Neuron (in vitro differentiated cells): ENCODE data around the gene COL26A1.
"Not testable (repeated sequence)": the region's sequence is repeated elsewhere in the genome, so short reads cannot be mapped to it uniquely, and the experiment has no call there.

ENCODE experiments used
- H2AFZ ChIP-seq: one replicate; pipeline ENCODE4 v1.6.1; 2013; ENCODE audit warnings: low read depth, mild to moderate bottlenecking, inconsistent platforms, low read length, moderate library complexity
- H3K27me3 ChIP-seq: one replicate; pipeline ENCODE4 v1.6.1; 2013; ENCODE audit warnings: low read length; ENCODE audit not compliant: insufficient read depth
- H3K36me3 ChIP-seq: one replicate; pipeline ENCODE4 v1.6.1; 2013; ENCODE audit warnings: low read length; ENCODE audit not compliant: insufficient read depth
- H3K4me1 ChIP-seq: one replicate; pipeline ENCODE4 v1.6.1; 2013; ENCODE audit warnings: low read length; ENCODE audit not compliant: insufficient read depth
- H3K4me3 ChIP-seq: 2 replicates; pipeline ENCODE4 v1.5.1; 2013; ENCODE audit warnings: mild to moderate bottlenecking, low read length, moderate library complexity
- H3K9me3 ChIP-seq: one replicate; pipeline ENCODE4 v1.6.1; 2013; ENCODE audit warnings: low read length

Gene COL26A1

GRCh38 chr7:101487105-101487458 is 124.4 kb downstream of the COL26A1 start:
- peaks cover 2% of the 10 kb centered on the region for H3K4me1 ChIP-seq
- H3K27me3 ChIP-seq, result no peaks in the 10 kb centered on the region
- H3K9me3 ChIP-seq, result no peaks in the 10 kb centered on the region
- H3K4me3 ChIP-seq, result no peak overlapping the region
- no peak overlapping the region for H2AFZ ChIP-seq
- H3K36me3 ChIP-seq, result no peaks in the 10 kb centered on the region

GRCh38 chr7:101487753-101488152 is 125.1 kb downstream of the COL26A1 start:
- Histone ChIP-seq H3K27me3 (no peaks in the 10 kb centered on the region), H3K4me1 (peaks cover 2% of the 10 kb centered on the region), H2AFZ (no peak overlapping the region), H3K4me3 (no peak overlapping the region), H3K36me3 (no peaks in the 10 kb centered on the region), H3K9me3 (no peaks in the 10 kb centered on the region)

GRCh38 chr7:101488826-101489572 is 126.3 kb downstream of the COL26A1 start:
- H2AFZ ChIP-seq, result no peak overlapping the region
- H3K4me3 ChIP-seq, result no peak overlapping the region
- H3K27me3 ChIP-seq, result no peaks in the 10 kb centered on the region
- H3K36me3 ChIP-seq, result no peaks in the 10 kb centered on the region
- peaks cover 2% of the 10 kb centered on the region for H3K4me1 ChIP-seq
- H3K9me3 ChIP-seq, result no peaks in the 10 kb centered on the region

GRCh38 chr7:101490439-101490838 is 127.8 kb downstream of the COL26A1 start:
- not testable (repeated sequence) for H3K27me3 ChIP-seq, H3K9me3 ChIP-seq, H3K4me1 ChIP-seq, H3K36me3 ChIP-seq, H2AFZ ChIP-seq, H3K4me3 ChIP-seq

GRCh38 chr7:101491442-101491841 is 128.8 kb downstream of the COL26A1 start:
- not testable (repeated sequence) for H3K36me3 ChIP-seq, H3K4me1 ChIP-seq, H3K9me3 ChIP-seq, H3K27me3 ChIP-seq, H3K4me3 ChIP-seq, H2AFZ ChIP-seq

- Histone ChIP-seq H2AFZ (no peak overlapping the region), H3K4me1 (no peaks in the 10 kb centered on the region), H3K4me3 (no peak overlapping the region), H3K27me3 (no peaks in the 10 kb centered on the region), H3K36me3 (no peaks in the 10 kb centered on the region), H3K9me3 (no peaks in the 10 kb centered on the region)
These were observed 132.1 kb downstream of the COL26A1 start for GRCh38 chr7:101494602-101495329.

GRCh38 chr7:101496017-101496416 is 133.3 kb downstream of the COL26A1 start:
- Histone ChIP-seq H2AFZ (no peak overlapping the region), H3K9me3 (no peaks in the 10 kb centered on the region), H3K27me3 (no peaks in the 10 kb centered on the region), H3K4me3 (no peak overlapping the region), H3K36me3 (no peaks in the 10 kb centered on the region), H3K4me1 (no peaks in the 10 kb centered on the region)

- Histone ChIP-seq H2AFZ (no peak overlapping the region), H3K4me3 (no peak overlapping the region), H3K36me3 (no peaks in the 10 kb centered on the region), H3K27me3 (no peaks in the 10 kb centered on the region), H3K9me3 (no peaks in the 10 kb centered on the region), H3K4me1 (no peaks in the 10 kb centered on the region)
These were observed 138.7 kb downstream of the COL26A1 start for GRCh38 chr7:101501351-101501750.

GRCh38 chr7:101502466-101503098 is 139.9 kb downstream of the COL26A1 start:
- no peaks in the 10 kb centered on the region for H3K9me3 ChIP-seq
- H3K27me3 ChIP-seq, result no peaks in the 10 kb centered on the region
- H3K4me1 ChIP-seq, result no peaks in the 10 kb centered on the region
- H3K36me3 ChIP-seq, result no peaks in the 10 kb centered on the region
- no peak overlapping the region for H2AFZ ChIP-seq
- H3K4me3 ChIP-seq, result no peak overlapping the region

GRCh38 chr7:101505510-101505909 is 142.8 kb downstream of the COL26A1 start:
- H2AFZ ChIP-seq, H3K36me3 ChIP-seq, H3K27me3 ChIP-seq, H3K4me3 ChIP-seq, H3K4me1 ChIP-seq, H3K9me3 ChIP-seq: not testable (repeated sequence)

- no peaks in the 10 kb centered on the region for H3K4me1 ChIP-seq
- no peaks in the 10 kb centered on the region for H3K36me3 ChIP-seq
- H2AFZ ChIP-seq, result no peak overlapping the region
- no peak overlapping the region for H3K4me3 ChIP-seq
- H3K9me3 ChIP-seq, result no peaks in the 10 kb centered on the region
- no peaks in the 10 kb centered on the region for H3K27me3 ChIP-seq
These were observed 143.9 kb downstream of the COL26A1 start for GRCh38 chr7:101506531-101506930.

- Histone ChIP-seq H3K27me3 (no peaks in the 10 kb centered on the region), H3K36me3 (no peaks in the 10 kb centered on the region), H3K9me3 (no peaks in the 10 kb centered on the region), H3K4me1 (no peaks in the 10 kb centered on the region), H2AFZ (no peak overlapping the region), H3K4me3 (no peak overlapping the region)
These were observed 144.7 kb downstream of the COL26A1 start for GRCh38 chr7:101507327-101507726.

- no peaks in the 10 kb centered on the region for H3K4me1 ChIP-seq
- no peaks in the 10 kb centered on the region for H3K36me3 ChIP-seq
- H3K9me3 ChIP-seq, result no peaks in the 10 kb centered on the region
- H3K27me3 ChIP-seq, result no peaks in the 10 kb centered on the region
- H3K4me3 ChIP-seq, result no peak overlapping the region
- no peak overlapping the region for H2AFZ ChIP-seq
These were observed 145.1 kb downstream of the COL26A1 start for GRCh38 chr7:101507791-101508252.
